ENCODE data around the gene REC114.
"Not testable (repeated sequence)": the region's sequence is repeated elsewhere in the genome, so short reads cannot be mapped to it uniquely, and the experiment has no call there.

The REC114 gene

DNA sequence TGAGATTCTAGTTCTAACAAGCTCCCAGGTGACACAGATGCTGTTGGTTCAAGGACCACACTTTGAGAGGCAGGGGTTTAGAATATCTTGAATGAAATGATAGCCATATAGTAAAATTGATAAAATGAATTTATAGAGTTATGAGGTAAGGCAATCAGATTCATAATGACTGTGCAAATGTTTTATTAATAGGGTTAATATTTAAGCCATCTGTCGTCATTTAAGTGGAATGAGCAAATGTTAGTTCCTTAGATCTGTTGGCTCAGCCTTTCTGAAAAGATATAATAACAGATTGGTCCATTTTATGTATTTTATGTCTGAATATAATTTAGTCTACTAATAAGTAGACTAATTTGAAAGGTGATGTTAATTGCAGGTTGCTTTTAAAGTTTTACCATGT lies 12.9 kb downstream of the REC114 start:
- DNase-seq (ENCODE audit: low spot score), result no peak

DNA sequence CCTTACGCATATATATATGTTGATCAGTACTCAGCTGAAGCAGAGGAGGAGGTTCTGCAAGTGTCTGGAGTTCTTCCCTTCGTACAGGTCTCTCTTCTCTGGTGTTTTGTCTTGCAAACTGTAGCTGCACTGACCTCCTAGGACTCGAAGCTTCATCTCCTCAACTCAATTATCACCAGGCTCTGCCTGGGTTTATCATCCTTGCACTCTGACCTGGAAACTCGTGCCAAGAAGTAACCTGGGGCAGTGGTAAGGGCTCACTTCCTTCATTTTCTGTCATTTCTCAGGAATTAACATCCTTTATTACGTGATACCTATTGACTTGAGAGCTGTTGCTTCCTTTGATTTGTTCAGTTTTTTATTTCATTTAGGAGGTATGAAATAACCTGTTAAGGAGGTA lies 14.4 kb downstream of the REC114 start:
- DNase-seq (ENCODE audit: low spot score), result no peak

DNA sequence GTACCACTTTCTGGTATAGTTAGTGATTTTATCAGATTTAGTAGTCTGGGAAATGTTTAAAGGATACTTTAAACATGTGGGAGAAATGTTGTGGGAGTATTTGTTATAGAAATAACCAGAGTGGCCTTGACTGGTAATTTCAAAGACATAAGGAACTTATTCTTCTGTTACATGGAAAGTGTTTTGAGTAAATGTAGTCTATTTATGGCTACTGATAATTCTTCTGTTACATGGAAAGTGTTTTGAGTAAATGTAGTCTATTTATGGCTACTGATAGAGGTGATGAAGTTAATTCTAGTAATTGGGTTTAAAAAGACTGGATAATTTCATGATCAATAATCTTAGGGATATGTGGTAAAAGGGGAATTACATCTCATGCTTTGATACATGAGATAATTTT lies 17.7 kb downstream of the REC114 start:
- DNase-seq (ENCODE audit: low spot score), result no peak

DNA sequence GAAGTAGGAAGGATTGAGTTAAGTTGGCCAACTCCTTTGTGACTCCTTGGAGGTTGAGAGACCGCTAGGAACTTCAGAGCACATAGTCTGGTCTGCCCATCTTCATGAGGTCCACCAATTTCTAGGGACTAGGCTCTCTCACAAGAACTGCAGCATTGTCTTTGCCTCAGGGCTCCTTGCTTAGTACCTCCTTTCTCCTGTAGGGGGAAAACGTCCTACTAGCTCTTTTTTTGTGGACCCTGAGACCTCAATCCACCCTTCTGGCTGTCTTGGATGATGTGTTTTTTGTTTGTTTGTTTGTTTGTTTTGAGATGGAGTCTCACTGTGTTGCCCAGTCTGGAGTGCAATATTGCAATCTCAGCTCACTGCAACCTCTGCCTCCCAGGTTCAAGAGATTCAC lies 21.6 kb downstream of the REC114 start:
- DNase-seq (ENCODE audit: low spot score), result no peak

DNA sequence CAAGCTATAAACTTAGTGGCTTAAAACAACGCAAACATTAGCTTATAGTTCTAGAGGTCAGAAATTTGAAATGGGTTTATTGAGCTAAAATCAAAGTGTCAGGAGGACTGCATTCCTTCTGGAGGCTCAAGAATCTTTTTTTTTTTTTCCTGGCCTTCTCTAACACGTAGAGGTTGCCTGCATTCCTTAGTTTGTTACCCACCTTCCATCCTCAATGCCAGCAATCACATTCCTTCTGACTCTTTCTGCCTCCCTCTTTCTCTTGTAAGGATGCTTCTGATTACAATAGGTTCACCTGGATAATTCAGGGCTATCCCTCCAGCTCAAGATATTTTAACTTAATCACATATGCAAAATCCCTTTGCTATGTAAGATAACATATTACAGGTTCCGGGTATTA lies 24.8 kb downstream of the REC114 start:
- no peak for DNase-seq (ENCODE audit: low spot score)

DNA sequence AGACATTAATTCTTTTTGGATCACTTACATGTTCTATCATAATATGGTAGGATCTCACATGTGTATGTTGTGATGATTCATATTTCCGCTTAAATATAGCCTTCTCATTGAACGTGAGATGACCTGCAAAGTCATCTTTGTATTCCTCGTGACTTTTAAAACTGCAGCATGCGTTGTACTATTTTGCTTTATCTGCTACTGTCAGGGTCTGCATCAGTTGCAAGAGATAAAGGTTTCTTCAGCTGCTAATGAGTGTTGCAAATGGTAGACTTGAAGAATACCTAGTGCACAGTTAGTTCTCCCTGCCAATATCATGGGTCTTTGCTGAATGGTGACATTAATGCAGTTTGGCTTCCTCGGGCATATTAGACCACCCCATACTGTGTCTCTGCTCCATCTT lies 31.8 kb downstream of the REC114 start:
- DNase-seq (ENCODE audit: low spot score), result no peak

DNA sequence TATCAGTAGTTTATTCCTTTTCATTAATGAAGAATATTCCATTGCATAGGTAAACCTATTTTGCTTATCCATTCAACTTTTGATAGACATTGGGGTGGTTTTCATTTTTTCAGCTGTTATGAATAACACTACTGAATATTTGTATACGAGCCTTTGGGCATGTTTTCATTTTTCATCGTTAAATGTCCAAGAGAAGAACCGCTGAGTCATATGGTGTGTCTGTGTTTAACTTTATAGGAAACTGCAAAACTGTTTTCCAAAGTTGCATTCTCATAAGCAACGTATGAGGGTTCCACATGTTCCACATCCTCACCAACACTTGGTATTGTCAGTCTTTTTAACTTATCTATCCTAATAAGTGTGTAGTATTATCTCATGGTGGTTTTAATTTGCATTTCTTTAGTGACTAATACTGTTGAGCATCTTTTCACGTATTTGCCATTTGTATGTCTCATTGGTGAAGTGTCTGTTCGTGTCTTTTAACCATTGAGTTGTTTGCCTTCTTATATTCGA lies 33.8 kb downstream of the REC114 start:
- no peak for DNase-seq (ENCODE audit: low spot score)

DNA sequence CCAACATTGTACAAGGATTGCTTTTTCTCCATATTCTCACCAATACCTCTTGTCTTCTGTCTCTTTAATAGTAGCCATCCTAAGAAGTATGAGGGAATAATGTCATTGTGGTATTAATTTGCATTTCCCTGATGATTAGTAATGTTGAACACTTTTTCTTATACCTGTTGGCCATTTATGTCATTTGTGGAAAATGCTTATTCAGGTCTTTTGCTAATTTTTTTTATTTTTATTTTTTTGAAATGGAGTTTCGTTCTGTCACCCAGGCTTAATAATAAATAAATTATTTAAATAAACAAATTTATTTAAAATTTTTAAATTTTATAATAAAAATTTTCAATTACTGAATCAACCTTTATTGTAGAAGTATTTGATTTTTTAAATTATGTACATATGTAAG lies 37.1 kb downstream of the REC114 start:
- DNase-seq (ENCODE audit: low spot score), result no peak

DNA sequence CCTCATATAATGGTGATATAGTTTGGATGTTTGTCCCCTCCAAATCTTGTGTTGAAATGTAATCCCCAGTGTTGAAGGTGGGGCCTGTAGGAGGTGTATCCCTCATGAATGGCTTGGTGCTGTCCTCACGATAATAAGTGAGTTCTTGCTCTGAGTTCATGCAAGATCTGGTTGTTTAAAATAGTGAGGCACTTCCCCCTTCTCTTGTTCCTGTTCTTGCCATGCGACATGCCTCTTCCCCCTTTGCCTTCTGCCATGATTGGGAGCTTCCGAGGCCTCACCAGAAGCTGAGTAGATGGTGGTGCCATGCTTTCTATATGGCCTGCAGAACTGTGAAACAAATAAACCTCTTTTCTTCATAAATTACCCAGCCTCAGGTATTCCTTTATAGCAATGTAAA lies 39.2 kb downstream of the REC114 start:
- no peak for DNase-seq (ENCODE audit: low spot score)

DNA sequence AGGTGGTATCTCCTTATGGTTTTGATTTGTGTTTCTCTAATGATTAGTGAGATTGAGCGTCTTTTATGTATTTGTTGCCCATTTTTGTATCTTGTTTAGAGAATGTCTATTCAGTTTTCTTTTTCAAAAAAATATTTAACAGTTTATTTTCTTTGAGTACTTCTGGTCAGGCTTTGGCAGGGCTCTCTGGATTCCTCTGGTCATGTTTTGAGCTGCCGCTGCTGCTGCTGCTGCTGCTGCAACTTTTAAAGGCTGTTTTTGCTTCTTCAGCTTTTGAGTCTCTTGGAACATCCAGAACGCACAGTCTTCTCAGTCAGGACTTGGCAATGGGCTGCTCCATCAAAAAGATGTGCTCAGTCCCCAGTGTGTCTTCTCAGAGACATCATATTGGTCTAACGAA lies 40.1 kb downstream of the REC114 start:
- no peak for DNase-seq (ENCODE audit: low spot score)

DNA sequence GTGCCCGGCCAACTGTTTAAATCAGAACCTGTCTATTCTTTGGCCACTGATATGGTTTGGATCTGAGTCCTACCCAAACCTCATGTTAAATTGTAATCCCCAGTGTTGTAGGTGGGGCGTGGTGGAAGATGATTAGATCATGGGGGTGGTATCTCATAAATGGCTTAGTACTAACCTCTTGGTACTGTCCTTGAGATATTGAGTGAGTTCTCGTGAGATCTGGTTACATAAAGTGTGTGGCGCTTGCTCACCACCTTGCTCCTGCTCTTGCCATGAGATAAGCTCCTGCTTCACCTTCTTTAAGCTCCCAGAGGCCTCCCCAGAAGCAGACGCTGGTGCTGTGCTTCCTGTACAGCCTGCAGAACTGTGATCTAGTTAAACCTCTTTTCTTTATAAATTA lies 42.4 kb downstream of the REC114 start:
- DNase-seq (ENCODE audit: low spot score), result no peak

DNA sequence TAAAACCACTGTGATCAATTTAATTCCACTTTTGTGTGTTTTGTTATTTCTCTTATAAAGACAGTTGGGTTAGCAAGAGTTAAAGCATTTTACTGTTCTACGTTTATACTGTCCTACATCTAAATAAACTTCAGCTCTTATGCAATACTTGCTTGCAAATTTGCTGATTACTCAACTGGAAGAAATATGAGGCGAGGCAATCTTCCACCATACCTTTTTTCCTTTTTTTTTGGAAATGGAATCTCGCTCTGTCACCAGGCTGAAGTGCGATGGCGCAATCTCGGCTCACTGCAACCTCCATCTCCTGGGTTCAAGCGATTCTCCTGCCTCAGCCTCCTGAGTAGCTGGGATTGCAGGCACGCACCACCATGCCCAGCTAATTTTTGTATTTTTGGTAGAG lies 42.9 kb downstream of the REC114 start:
- not testable (repeated sequence) for DNase-seq (ENCODE audit: low spot score)

DNA sequence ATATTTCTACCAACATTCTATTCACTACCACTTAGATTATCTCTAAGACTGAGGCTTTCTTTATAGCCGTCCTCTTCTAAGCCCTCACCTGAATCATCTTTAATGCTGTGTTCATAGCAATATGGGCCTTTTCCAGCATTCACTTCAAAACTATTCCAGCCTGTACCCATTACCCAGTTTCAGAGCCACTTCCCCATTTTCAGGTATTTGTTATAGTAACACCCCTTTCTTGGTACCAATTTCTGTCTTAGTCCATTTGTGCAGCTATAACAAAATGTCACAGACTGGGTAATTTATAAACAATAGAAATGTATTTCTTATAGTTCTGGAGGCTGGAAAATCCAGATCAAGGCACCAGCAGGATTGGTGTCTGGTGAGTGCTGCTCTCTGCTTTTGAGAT lies 45.7 kb downstream of the REC114 start:
- DNase-seq (ENCODE audit: low spot score), result no peak

DNA sequence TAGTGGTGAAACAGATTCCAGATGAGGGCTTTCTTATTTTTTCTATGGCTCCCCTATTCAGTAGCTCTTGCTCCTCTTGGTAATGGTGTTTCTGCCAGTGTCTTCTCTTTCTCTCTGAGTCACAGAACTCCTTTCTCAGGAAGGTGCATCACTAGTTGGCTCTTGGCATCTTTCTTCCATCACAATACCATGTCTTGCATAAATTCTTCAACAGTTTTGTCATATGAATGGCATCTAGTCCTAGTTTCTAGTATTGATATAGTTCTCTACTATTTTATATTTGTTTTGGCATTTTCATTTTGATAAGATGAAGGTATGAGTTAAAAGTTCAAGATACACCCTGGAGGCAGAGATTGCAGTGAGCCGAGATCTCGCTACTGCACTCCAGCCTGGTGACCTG lies 51.0 kb downstream of the REC114 start:
- no peak for DNase-seq (ENCODE audit: low spot score)

DNA sequence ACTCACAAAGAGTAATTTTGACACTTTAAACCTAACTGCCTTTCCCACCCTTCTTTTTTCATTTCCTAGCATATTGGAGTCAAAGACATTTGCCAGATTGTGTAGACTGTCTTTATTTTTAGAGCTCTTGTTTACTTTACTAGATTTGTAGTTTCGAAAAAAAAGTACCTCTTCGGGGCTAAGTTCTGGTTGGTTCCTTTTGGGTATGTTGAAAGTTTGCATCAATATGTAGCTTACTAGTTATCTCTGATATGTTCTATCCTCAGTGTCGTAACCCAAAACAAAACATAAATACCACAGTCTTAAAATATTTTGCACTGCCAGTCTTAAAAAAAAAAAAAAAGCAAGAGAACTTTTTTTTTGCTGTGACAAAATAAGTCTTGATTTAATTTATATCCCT lies 52.2 kb downstream of the REC114 start:
- DNase-seq (ENCODE audit: low spot score), result no peak

DNA sequence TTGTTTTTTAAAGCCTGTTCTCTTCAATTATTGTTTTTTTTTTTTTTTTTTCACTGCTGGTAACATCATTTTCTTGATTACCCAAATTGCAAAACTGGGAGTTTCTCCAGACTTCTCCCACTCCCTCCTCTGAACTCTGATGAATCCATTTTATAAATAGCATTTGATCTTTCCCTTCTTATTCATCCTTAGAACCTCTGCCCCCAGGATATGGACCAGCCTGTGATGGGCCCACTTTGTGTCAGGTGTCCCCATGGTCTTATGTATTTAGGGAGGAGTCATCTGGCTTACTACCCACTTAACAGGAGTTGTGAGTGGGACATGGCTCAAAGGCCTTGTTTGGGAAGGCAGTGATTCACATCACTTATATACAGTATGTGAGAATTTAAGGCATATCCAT lies 57.7 kb downstream of the REC114 start:
- no peak for DNase-seq (ENCODE audit: low spot score)

DNA sequence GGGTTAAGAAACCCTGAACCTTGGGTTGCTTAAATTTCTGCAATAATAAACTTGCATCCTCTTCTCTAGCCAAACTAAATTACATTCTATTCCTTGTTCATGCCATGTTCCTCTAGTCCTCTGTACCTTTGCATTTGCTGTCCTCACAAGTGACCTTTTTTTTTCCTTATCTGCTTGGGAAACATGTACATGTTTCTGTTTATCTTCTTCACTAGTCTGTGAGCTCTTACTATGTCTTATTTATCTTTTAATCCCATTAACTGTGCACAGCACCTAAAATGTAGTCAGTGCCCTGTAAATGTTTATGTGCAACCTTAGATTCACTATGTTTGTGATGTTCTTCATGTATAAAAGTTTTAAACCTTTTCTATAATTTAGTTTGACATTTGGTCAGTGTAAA lies 61.9 kb downstream of the REC114 start:
- no peak for DNase-seq (ENCODE audit: low spot score)

DNA sequence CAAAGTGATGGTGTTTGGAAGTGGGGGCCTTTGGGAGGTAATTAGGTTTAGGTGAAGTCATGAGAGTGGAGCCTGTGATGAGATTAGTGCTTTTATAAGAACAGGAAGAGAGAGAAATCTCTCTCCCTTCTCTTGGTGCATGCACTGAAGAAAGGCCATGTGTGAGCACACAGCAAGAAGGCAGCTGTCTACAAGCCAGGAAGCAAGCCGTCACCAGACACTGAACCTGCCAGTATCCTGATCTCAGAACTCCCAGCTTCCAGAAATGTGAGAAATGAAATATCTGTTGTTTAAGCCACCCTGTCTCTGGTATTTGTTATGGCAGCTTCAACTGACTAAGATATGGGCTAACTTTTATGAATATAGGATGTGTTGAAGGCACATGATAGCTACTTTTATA lies 72.6 kb downstream of the REC114 start:
- DNase-seq (ENCODE audit: low spot score), result no peak

DNA sequence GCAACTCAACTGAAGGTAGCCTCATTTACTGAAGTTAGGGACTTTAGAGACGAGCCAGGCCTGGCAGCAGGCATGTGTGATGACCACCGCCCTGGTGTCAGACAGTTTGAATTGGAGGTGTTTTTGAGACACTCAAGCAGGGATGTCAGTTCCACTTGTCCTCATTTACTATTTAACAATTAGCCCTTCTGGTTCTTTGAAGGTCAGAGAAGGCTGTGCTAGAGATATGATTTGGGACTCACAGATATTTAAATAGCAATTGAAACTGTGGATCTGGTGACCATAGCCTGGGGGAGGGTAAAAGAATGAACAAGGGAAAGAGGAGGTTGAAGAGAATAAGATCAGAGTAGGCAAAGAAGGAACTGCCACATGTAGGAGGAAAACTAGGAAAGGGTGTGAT lies 74.6 kb downstream of the REC114 start:
- DNase-seq (ENCODE audit: low spot score), result no peak

DNA sequence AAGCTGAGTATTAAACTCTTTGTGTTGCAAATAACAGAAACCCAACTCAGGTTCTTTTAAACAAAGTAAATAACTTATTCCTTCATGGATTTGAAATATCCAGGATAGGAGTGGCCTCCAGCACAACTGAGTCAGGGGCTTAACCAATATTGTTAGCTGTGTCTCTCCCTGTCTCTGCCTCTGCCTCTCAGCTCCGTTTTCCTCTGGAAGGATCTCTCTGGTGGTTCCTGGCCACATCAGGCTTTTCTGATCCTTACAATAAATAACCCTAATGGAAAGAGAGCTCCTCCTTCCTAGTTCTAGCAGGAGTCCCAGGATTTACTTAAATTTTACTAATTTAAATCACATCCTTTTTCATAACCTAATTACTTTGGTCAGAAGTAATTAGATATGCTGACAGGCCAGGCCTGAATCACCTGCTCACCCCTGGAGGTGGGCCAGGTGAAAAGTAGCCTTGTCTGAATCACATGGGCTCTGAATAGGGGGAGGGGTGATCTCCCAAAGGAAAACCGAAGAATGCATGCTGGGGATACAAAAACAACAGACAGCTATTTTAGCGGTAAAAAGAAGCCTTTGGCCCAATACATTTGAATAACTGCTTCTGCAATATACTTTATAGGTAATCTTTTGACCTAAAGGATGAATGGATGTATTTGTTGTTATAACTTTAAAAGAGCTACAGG lies 75.4 kb downstream of the REC114 start:
- DNase-seq (ENCODE audit: low spot score), result no peak

DNA sequence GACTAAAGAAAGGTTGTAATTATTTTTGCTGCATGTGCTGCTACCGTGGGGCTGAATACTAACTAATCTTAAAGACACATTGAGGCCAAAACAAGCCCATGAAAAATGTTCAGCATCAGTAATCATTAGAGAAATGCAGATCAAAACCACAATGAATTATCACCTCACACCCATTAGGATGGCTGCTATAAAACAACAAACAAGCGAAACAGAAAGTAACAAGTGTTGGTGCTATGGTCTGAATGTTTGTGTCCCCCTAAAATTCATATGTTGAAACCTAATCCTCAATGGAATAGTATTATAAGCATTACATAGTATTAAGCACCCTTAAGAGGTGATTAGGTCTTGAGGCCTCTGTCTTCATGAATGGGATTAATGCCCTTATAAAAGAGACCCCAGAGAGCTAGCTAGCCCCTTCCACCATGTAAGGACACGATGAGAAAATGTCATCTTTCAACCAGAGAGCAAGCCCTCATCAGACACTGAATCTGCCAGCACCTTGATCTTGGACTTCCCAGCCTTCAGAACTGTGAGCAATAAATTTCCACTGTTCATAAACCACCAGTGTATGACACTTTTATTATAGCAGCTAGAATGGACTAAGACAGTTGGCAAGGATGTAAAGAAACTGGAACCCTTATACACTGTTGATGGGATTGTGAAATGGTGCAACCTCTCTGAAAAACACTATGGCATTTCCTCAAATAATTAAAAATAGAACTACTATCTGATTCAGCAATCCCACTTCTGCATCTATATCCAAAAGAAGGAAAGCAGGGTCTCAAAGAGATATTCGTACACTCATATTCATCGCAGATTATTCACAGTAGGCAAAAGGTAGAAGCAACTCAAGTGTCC lies 76.1 kb downstream of the REC114 start:
- no peak for DNase-seq (ENCODE audit: low spot score)

DNA sequence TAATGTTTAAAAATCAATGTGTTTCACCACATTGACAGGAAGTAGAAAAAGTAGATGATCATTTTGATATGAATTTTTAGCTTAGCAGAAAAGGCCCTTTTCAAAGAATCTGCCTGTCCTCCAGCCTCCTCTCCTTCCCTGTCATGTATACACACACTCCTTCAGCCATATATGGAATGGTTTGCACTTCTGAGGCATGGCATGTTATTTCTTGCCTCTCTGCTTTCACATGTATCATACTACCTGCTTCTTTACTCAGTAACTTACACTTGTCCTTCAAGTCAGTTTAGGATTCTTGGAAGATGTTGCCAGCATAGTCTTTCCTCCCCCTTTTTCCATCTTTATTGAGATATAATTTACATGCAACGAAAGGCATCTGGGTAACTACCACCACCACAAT lies 79.0 kb downstream of the REC114 start:
- no peak for DNase-seq (ENCODE audit: low spot score)

DNA sequence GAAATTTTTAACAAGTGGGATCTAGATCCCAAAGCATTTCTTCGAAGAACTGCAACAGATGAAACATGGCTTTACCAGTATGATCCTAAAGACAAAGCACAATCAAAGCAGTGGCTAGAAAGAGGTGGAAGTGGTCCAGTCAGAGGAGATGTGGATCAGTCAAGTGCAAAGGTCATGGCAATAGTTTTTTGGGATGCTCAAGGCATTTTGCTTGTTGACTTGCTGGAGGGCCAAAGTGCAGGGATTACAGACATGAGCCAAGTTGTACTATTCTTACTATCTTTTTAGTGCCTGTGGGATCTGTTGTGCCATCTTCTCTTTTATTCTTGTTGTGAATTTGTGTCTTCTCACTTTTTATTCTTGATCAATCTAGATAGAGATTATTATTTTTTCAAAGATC lies 82.0 kb downstream of the REC114 start:
- no peak for DNase-seq (ENCODE audit: low spot score)

DNA sequence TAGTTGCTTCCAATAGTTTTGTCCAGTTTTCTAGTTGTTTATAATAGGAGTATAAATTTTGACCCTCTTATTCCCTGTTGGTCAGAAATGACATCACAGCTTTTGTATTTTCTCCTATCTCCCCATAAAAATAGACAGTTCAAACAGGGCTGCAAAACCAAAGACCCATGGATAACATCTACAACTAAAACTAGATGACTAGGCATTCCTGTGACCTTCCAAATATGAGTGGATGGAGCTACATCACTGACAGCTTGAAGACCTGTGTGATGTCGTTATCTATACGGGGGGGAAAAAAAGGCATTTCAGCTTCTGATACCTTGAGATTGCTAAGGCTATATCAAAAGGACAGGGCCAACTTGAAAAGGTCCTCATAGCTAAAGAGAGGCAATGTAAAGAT lies 84.6 kb downstream of the REC114 start:
- DNase-seq (ENCODE audit: low spot score), result no peak

All from hepatic stellate cell (primary cell).